WERI-Rb-1 (cell line): ENCODE measurements around the gene CCDC6.
"Not testable (repeated sequence)": the region's sequence is repeated elsewhere in the genome, so short reads cannot be mapped to it uniquely, and the experiment has no call there.

Source experiments
- DNase-seq: peaks from one replicate; pipeline ENCODE4 v3.0.0-alpha.2; 2020
- H3K27ac ChIP-seq: fragments of 250-450 bp; sonication (Bioruptor Pico); 2 replicates; pipeline ENCODE4 v1.5.1; 2020; ENCODE audit warnings: mild to moderate bottlenecking, moderate library complexity
- H3K27me3 ChIP-seq: fragments of 250-450 bp; sonication (Bioruptor Pico); 2 replicates; pipeline ENCODE4 v1.5.1; 2021; ENCODE audit warnings: mild to moderate bottlenecking, low read depth, moderate library complexity; ENCODE audit not compliant: insufficient read depth, severe bottlenecking
- H3K36me3 ChIP-seq: fragments of 250-450 bp; sonication (Bioruptor Pico); 2 replicates; pipeline ENCODE4 v1.5.1; 2020; ENCODE audit warnings: mild to moderate bottlenecking, moderate library complexity
- H3K4me3 ChIP-seq: 2 replicates; pipeline ENCODE4 v1.5.1; 2011; ENCODE audit warnings: low read depth, mild to moderate bottlenecking, control low read depth, low read length
- H3K9me3 ChIP-seq: fragments of 250-450 bp; sonication (Bioruptor Pico); 2 replicates; pipeline ENCODE4 v1.5.1; 2021; ENCODE audit warnings: mild to moderate bottlenecking, moderate library complexity; ENCODE audit not compliant: severe bottlenecking
- CTCF ChIP-seq: IDR thresholded peaks from 2 replicates; pipeline ENCODE4 v1.5.1; 2011; ENCODE audit warnings: low read depth, mild to moderate bottlenecking, control low read depth, inconsistent platforms, low read length

CCDC6 gene

GRCh38 chr10:59945590-59945989 lies 39.2 kb upstream of the CCDC6 start:
- H3K4me3 ChIP-seq = no peak overlapping the region
- no peak overlapping the region for H3K27ac ChIP-seq
- H3K27me3 ChIP-seq = no peaks in the 10 kb centered on the region
- DNase-seq = no peak
- H3K36me3 ChIP-seq = no peaks in the 10 kb centered on the region
- no peak for TF ChIP-seq CTCF
- H3K9me3 ChIP-seq = no peaks in the 10 kb centered on the region

GRCh38 chr10:59944339-59944935 lies 38.1 kb upstream of the CCDC6 start:
- no peaks in the 10 kb centered on the region for H3K36me3 ChIP-seq

GRCh38 chr10:59942556-59942955 lies 36.2 kb upstream of the CCDC6 start:
- no peak for DNase-seq
- H3K27me3 ChIP-seq = no peaks in the 10 kb centered on the region
- no peaks in the 10 kb centered on the region for H3K36me3 ChIP-seq
- H3K27ac ChIP-seq = no peak overlapping the region
- H3K4me3 ChIP-seq = no peak overlapping the region
- TF ChIP-seq CTCF = no peak
- no peaks in the 10 kb centered on the region for H3K9me3 ChIP-seq

More at GRCh38 chr10:59944339-59944935, 38.1 kb upstream of the CCDC6 start:
- Histone ChIP-seq H3K27me3 (no peaks in the 10 kb centered on the region), H3K9me3 (no peaks in the 10 kb centered on the region), H3K27ac (no peak overlapping the region), H3K4me3 (no peak overlapping the region)
- TF ChIP-seq CTCF = no peak
- no peak for DNase-seq

GRCh38 chr10:59937720-59938119 lies 31.4 kb upstream of the CCDC6 start:
- Histone ChIP-seq H3K36me3 (no peaks in the 10 kb centered on the region), H3K4me3 (no peak overlapping the region), H3K27ac (no peak overlapping the region), H3K9me3 (no peaks in the 10 kb centered on the region), H3K27me3 (no peaks in the 10 kb centered on the region)
- no peak for DNase-seq
- TF ChIP-seq CTCF = no peak

- TF ChIP-seq CTCF = no peak
- no peak overlapping the region for H3K4me3 ChIP-seq
- H3K27me3 ChIP-seq = no peaks in the 10 kb centered on the region
- H3K9me3 ChIP-seq = peaks cover 3% of the 10 kb centered on the region
- no peak overlapping the region for H3K27ac ChIP-seq
- no peak for DNase-seq
- H3K36me3 ChIP-seq = no peaks in the 10 kb centered on the region
Observed at GRCh38 chr10:59934701-59935100, 28.3 kb upstream of the CCDC6 start.

GRCh38 chr10:59930788-59931521 lies 24.6 kb upstream of the CCDC6 start:
- not testable (repeated sequence) for H3K27ac ChIP-seq, H3K9me3 ChIP-seq, H3K27me3 ChIP-seq, H3K36me3 ChIP-seq, H3K4me3 ChIP-seq, DNase-seq
